Ureter (tissue), 1 donor: ENCODE data around the gene GRIP1. TPM values are rescaled to one million over a fixed set of nuclear protein-coding genes. Genes with fewer than 3 reads are reported as not detected.

Experiments used
- DNase-seq: peaks from one replicate; pipeline ENCODE4 v3.0.0-alpha.2; 2020; ENCODE audit warnings: low spot score
- total RNA-seq: library from RNA; stranded (reverse); gene quantifications from one replicate; pipeline ENCODE4 v1.2.4, GENCODE V29; 2023
- donor health status: DM: yes; HTN: yes; CAD: no.

Gene GRIP1
- total RNA-seq, 1 donor from 2014 or later: 31.1 TPM

- DNase-seq: no peak
Measured at GRCh38 chr12:66456612-66457011, 222.3 kb downstream of the GRIP1 start.

- no peak for DNase-seq
Measured at GRCh38 chr12:66453844-66454243, 225.0 kb downstream of the GRIP1 start.

- DNase-seq: no peak
Measured at GRCh38 chr12:66453120-66453519, 225.8 kb downstream of the GRIP1 start.

GRCh38 chr12:66449531-66449930 lies 229.3 kb downstream of the GRIP1 start:
- DNase-seq: no peak

GRCh38 chr12:66447643-66448042 lies 231.2 kb downstream of the GRIP1 start:
- no peak for DNase-seq

GRCh38 chr12:66446276-66446675 lies 232.6 kb downstream of the GRIP1 start:
- DNase-seq: no peak

GRCh38 chr12:66441905-66442559 lies 236.8 kb downstream of the GRIP1 start:
- DNase-seq: no peak

GRCh38 chr12:66438601-66439000 lies 240.3 kb downstream of the GRIP1 start:
- DNase-seq: no peak

GRCh38 chr12:66430106-66430505 lies 248.8 kb downstream of the GRIP1 start:
- DNase-seq: no peak

GRCh38 chr12:66428870-66429269 lies 250.0 kb downstream of the GRIP1 start:
- no peak for DNase-seq

- DNase-seq: no peak
Measured at GRCh38 chr12:66428261-66428660, 250.6 kb downstream of the GRIP1 start.

GRCh38 chr12:66426696-66427095 lies 252.2 kb downstream of the GRIP1 start:
- DNase-seq: no peak

- DNase-seq: no peak
Measured at GRCh38 chr12:66423266-66423665, 255.6 kb downstream of the GRIP1 start.

GRCh38 chr12:66418908-66419307 lies 260.0 kb downstream of the GRIP1 start:
- no peak for DNase-seq

GRCh38 chr12:66417217-66417616 lies 261.7 kb downstream of the GRIP1 start:
- DNase-seq: no peak

- DNase-seq: no peak
Measured at GRCh38 chr12:66409195-66409871, 269.5 kb downstream of the GRIP1 start.

- no peak for DNase-seq
Measured at GRCh38 chr12:66405395-66405794, 273.5 kb downstream of the GRIP1 start.

GRCh38 chr12:66403746-66404145 lies 275.1 kb downstream of the GRIP1 start:
- DNase-seq: no peak

GRCh38 chr12:66399911-66400306 lies 279.0 kb downstream of the GRIP1 start:
- no peak for DNase-seq

- DNase-seq: no peak
Measured at GRCh38 chr12:66398931-66399910, 279.7 kb downstream of the GRIP1 start.

- DNase-seq: no peak
Measured at GRCh38 chr12:66397574-66398290, 281.1 kb downstream of the GRIP1 start.

- DNase-seq: no peak
Measured at GRCh38 chr12:66393890-66394289, 285.0 kb downstream of the GRIP1 start.
